Glomerular visceral epithelial cell (primary cell): Measurements from ENCODE around the gene TUBB.
"Not testable (repeated sequence)": the region's sequence is repeated elsewhere in the genome, so short reads cannot be mapped to it uniquely, and the experiment has no call there.

Experiments used
- DNase-seq: peaks from one replicate; pipeline ENCODE4 v3.0.0-alpha.2; 2016; ENCODE audit errors: extremely low spot score

Gene TUBB

DNA sequence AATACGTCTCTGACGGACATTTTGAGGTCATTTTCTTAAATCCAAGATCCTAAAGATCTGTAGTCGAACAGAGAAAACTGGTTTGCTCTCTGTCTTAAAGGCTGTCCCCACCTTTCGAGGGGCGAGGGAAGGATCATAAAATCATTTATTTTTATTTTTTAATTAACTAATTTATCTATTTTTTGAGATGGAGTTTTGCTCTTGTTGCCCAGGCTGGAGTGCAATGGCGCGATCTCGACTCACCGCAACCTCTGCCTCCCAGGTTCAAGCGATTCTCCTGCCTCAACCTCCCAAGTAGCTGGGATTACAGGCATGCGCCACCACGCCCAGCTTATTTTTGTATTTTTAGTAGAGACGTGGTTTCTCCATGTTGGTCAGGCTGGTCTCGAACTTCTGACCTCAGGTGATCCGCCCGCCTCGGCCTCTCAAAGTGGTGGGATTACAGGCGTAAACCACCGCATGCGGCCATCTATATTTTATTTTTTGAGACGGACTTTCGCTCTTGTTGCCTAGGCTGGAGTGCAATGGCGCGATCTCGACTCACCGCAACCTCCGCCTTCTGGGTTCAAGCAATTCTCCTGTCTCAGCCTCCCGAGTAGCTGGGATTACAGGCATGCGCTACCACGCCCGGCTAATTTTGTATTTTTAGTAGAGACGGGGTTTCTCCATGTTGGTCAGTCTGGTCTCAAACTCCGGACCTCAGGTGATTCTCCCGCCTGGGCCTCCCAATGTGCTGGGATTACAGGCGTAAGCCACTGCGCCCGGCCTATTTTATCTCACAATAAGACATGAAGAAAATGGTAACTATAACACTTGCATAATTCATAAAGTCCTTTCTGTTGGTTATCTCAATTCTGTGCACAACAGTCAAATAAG lies 2.1 kb upstream of the TUBB start:
- not testable (repeated sequence) for DNase-seq

DNA sequence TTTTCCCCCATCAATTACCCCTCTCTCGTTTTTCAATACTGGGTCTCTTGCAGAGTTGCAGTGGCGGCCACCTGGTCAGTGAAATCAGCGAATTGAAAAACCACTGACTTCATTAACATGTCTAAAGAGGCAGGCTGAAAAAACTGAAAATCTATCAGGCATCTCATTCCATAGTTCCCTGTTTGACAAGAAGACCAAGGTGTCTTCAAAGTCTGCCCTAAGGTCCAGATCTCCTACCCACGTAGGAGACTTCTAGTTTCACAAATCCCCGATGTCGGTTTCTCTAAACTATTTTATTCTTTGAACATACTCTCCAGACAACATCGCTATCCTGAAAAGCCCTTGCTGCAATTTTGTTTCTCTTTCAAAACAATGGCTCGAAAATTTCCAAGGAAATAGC lies 796 bp upstream of the TUBB start:
- DNase-seq = no peak

DNA sequence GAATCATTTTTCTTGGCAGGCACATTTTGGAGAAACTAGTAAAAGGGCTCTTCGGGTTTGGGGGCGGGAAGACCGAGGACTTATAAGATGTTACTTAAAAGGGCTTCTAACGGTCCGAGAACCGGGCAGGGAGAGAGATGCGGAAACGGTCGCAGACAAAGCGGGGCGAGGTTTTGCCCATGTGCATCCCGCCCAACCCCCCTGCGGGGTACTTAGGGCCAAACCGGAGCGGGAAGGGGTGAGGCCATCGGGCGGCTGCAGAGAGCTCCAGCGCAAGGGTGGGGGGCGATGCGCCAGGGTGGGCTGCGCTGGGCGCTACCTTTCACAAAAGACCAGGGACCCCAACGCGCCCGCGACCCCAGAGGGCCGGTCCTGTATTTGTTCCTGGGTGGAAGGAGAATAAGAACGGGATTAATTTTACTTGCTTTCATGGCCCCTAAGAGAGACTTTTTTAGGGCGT lies 616 bp downstream of the TUBB start:
- peak; percentile 59 for DNase-seq

DNA sequence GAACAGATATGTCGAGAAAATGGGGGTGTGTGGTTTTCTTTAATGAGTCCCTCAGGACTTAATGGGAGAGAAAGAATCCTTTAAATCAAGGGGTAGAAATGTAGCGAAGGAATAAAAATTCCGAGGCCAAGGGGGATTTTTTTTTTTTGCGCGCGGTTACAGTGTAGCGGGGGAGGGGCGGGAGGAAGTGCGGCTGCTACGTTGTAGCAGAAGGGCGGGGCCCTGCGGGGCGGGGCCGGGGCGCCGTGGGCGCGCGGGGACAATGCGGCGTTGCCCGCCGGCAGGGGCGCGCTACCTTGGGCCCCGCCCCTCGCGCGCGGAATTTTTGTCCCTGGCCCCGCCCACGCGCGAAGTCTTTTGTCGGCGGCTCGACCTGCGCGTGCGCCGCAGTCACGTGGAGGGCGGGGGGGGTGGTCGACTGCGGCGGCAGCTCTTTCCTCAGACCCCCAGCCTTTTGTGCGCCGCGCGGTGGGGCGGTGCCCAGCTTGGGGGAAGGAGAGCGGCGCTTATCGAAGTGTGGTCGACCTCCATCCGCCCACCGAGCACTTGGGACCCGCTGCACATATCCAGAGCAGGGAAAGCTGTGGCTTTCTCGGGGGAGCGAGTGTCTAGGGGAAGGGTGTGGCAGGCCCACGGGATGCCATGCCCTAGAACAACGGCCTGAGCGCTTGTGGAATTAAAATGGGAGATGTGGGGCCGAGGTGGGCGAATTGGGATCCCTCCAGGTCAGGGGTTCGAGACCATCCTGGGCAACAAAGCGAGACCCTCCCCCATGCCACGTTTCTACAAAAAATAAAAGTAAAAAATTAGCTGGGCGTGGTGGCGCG lies 1.3 kb downstream of the TUBB start:
- DNase-seq = peak; percentile 95

DNA sequence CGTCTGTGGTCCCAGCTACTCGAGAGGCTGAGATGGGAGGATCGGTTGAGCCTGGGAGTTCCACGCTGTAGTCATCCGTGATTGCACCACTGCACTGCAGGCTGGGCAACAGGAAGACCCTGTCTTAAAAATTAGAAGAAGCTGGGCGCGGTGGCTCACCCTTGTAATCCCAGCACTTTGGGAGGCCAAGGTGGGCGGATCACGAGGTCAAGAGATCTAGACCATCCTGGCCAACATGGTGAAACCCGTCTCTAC lies 1.8 kb downstream of the TUBB start:
- peak; percentile 44 for DNase-seq

DNA sequence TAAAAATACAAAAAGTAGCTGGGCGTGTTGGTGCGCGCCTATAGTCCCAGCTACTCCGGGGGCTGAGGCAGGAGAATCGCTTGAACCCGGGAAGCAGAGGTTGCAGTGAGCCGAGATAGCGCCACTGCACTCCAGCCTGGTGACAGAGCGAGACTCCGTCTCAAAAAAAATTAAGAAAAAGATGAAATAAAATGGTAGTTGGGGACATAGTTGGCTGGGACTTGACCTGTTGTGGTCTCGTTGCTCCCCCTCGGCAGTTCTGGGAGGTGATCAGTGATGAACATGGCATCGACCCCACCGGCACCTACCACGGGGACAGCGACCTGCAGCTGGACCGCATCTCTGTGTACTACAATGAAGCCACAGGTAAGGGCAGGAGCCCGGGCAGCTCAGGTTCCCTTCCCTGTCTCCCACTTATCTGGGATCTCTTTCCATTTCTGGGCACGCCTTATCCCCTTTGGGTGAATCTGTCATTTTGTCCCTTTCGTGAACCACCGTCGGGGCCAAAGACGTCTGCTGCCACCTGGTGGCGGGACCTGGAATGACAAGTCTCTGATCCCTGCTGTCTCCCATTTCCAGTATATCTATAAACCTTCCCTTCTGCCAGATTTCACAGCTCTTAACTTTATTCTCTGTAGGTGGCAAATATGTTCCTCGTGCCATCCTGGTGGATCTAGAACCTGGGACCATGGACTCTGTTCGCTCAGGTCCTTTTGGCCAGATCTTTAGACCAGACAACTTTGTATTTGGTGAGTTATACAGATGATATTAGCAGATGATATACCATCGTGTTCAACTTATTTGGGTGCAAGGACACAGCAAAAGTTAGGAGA lies 2.3 kb downstream of the TUBB start:
- peak; percentile 84 for DNase-seq

DNA sequence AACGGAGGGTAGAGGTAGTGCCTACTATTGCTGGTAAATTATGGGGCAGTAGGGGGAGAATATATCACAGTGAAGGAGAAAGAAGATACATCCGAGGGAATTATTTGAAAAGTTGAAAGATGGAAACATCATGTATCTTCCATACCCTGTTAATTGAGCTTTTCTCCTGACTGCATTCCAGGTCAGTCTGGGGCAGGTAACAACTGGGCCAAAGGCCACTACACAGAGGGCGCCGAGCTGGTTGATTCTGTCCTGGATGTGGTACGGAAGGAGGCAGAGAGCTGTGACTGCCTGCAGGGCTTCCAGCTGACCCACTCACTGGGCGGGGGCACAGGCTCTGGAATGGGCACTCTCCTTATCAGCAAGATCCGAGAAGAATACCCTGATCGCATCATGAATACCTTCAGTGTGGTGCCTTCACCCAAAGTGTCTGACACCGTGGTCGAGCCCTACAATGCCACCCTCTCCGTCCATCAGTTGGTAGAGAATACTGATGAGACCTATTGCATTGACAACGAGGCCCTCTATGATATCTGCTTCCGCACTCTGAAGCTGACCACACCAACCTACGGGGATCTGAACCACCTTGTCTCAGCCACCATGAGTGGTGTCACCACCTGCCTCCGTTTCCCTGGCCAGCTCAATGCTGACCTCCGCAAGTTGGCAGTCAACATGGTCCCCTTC lies 3.1 kb downstream of the TUBB start:
- DNase-seq = not testable (repeated sequence)

DNA sequence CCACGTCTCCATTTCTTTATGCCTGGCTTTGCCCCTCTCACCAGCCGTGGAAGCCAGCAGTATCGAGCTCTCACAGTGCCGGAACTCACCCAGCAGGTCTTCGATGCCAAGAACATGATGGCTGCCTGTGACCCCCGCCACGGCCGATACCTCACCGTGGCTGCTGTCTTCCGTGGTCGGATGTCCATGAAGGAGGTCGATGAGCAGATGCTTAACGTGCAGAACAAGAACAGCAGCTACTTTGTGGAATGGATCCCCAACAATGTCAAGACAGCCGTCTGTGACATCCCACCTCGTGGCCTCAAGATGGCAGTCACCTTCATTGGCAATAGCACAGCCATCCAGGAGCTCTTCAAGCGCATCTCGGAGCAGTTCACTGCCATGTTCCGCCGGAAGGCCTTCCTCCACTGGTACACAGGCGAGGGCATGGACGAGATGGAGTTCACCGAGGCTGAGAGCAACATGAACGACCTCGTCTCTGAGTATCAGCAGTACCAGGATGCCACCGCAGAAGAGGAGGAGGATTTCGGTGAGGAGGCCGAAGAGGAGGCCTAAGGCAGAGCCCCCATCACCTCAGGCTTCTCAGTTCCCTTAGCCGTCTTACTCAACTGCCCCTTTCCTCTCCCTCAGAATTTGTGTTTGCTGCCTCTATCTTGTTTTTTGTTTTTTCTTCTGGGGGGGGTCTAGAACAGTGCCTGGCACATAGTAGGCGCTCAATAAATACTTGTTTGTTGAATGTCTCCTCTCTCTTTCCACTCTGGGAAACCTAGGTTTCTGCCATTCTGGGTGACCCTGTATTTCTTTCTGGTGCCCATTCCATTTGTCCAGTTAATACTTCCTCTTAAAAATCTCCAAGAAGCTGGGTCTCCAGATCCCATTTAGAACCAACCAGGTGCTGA lies 3.9 kb downstream of the TUBB start:
- DNase-seq = not testable (repeated sequence)

DNA sequence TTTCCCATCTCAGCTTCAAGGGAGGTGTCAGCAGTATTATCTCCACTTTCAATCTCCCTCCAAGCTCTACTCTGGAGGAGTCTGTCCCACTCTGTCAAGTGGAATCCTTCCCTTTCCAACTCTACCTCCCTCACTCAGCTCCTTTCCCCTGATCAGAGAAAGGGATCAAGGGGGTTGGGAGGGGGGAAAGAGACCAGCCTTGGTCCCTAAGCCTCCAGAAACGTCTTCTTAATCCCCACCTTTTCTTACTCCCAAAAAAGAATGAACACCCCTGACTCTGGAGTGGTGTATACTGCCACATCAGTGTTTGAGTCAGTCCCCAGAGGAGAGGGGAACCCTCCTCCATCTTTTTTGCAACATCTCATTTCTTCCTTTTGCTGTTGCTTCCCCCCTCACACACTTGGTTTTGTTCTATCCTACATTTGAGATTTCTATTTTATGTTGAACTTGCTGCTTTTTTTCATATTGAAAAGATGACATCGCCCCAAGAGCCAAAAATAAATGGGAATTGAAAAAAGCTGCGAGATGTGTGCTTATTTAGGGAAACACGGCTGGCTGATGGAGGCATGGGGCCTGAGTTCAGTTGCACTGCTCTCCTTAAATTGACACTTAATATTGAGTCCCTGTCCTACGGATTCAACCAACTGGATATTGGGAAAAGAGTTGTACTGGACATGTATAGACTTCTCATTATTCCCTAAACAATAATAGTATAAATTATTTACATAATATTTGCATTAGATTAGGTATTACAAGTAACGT lies 4.9 kb downstream of the TUBB start:
- no peak for DNase-seq

DNA sequence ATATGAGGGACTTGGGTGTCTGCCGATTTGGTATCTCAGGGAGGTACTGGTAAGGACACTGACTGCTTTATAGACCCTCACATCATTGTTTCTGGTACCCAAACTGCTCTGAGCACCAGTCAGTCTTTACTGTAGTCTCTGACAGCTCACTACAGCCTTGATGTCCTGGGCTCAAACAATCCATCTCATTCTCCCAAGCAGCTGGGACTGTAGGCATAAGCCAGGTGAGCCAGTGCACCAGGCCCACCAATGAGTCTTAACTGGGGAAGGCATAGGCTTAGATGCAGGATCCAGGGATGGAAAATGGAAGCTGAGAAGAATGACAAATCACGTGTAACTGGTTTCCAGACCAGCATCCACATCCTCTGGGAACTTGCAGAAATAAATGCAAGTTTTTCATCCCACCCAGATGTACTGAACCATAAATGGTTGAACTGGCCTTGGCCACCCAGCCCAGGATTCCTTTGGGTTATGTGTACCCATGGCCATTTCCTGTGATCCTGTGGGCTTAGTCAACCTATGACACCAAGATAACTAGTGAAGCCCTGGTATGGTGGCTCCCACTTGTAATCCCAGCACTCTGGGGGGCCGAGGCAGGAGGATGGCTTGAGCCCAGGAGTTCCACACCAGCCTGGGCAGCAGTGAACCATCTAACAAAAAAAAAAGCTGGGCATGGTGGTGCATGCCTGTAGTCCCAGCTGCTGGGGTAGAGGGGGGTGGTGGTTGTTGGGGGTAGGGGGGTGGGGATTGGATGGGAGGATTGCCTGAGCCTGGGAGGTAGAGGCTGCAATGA lies 5.8 kb downstream of the TUBB start:
- peak; percentile 79 for DNase-seq

DNA sequence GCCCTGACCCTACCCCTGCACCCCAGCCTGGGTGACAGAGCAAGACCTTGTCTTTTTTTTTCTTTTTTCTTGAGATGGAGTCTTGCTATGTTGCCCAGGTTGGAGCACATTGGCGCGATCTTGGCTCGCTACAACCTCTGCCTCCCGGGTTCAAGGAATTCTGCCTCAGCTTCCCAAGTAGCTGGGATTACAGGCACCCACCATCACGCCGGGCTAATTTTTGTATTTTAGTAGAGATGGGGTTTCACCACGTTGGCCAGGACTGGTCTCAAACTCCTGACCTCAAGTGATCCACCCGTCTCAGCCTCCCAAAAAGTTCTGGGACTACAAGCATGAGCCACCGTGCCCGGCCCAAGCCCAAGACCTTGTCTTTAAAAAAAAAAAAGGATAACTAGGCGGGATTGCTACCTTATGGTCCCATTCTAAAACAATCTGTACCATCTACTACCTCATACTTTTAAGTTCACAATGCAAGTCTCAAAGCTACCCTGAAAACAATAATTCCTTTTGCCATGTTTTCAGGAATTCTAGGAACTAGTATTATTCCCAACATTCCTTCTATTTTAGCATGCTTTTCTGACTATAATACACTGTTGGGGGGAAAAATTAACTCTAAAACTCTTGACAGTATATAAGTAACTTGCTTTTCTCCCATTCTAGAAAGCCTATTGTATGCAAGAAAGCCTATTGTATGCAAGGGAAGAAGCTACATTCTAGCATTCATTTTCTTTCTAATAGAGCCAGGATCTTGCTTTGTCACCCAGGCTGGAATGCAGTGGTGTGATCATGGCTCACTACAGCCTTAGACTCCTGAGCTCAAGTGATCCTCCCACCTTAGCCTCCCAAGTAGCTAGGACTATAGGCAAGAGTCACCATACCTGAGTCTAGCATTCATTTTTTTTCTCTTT lies 6.6 kb downstream of the TUBB start:
- DNase-seq = no peak

DNA sequence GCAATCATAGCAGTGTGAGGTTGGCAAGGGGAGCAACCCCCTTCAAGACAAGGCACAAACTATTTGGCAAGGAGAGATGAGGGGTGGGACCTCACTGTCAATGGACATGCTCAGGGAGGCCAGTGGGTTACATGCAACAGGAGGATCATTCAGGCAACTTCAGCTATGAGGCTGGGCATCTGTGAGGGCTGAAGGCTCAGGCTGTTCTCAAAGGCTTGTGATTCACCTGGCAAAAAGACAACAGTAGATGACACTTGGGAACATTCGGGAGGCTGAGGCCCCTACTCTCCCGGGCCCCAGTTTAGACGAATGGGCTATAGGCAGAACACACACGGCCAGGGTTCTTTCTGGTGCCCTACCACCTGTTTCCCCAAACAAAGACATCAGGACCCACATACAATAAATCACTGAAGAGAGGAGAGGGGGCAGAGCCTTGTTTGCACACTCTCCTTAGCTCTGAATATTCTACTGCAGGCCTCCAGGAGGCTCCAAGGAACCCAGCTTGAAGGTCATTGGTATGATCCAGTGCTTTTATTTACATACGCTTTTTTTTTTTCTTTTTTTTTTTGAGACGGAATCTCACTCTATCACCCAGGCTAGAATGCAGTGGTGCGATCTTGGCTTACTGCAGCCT lies 7.9 kb downstream of the TUBB start:
- no peak for DNase-seq

DNA sequence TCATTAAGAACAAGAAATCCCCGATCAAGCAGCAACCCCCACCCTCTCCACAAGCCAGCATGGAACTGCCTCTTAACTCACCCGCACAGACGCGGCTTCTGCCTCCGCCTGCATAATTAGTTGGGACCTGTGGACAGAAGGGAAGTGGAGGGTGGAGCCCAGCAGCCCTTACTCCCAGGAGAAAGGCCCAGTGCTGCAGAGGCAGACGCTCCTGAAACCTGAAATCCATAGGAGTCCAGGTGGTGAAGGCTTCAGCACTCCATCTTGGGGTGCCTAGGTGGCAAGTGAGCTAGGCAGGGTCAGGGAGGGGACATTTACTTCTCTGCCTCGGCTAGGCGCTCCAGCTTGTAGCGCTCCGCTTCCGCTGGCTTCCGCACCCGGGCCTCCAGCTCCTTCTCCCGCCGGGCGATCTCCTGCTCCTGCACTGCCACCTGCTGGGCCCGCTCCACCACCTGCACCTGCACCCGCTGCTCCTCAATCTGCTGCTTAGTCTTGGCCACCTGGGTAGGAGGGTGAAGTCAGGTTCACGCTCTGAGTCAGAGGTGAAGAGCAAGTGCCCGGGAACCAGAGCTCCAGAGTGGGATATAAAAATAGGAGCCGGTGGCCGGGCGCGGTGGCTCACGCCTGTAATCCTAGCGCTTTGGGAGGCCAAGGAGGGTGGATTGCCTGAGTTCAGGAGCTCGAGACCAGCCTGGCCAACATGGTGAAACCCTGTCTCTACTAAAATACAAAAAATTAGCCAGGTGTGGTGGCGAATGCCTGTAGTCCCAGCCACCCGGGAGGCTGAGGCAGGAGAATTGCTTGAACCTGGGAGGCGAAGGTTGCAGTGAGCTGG lies 10.7 kb downstream of the TUBB start:
- peak; percentile 84 for DNase-seq

DNA sequence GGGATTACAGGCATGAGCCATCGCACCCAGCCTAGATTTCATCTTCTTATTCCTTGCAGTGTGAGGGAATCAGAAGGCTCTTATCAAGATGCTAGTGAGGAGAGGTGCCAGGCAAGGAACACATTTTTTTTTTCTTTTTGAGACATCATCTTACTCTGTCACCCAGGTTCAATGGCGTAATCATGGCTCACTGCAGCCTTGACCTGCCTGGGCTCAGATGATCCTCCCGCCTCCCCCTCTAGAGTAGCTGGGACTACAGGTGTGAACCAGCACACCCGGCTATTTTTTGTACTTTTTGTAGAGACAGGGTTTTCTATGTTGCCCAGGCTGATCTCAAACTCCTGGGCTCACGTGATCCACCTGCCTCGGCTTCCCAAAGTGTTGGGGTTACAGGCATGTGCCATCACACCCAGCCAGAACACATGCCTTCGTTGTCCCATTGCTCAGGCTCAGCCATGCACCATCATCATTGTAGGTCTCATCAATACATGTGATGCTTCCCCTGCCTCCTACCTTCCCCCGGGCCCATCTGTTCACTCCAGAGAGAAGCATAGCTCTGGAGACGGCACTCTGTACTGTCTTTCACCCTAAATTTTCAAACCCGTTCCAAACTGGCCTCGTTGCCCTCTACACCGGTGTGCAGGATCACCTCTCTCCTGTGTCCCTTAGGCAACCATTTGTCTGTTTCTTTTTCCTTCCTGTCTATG lies 12.2 kb downstream of the TUBB start:
- no peak for DNase-seq

DNA sequence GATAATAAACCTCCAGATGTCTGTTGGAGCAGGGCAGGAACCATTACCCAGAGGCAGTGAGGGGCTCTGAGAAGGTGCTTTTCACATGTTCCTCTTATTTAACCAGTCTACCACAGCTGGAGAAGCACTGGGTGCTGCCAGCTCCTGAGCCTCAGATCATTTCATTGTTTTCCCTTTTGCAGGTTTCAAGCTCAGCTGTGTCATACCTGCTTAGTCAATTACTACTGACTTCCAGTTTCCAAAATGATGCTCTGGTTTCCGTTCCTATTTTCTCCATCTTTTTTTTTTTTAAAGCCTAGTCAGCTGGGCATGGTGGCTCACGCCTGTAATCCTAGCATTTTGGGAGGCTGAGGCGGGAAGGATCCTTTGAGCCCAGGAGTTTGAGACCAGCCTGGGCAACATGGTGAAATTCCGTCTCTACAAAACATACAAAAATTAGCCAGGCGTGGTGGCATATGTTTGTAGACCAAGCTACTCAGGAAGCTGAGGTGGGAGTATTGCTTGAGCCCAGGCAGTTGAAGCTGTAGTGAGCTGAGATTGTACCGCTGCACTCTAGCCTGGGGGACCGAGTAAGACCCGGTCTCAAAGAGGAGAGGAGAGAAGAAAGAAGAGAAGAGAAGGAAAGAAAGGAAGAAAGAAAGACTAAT lies 15.6 kb downstream of the TUBB start:
- DNase-seq = no peak
